Activated B cell treated with CpG ODN at 0.5 μM for 24 hours (primary cell): Measurements from ENCODE around the gene GIMAP8. TPM values are rescaled to one million over a fixed set of nuclear protein-coding genes. Genes with fewer than 3 reads are reported as not detected.
"Not testable (repeated sequence)": the region's sequence is repeated elsewhere in the genome, so short reads cannot be mapped to it uniquely, and the experiment has no call there.

ENCODE experiments used
- ATAC-seq: fragments of 200-7000 bp; cut with Tn5 transposase; one replicate; pipeline ENCODE4 v1.10.0; 2021; ENCODE audit warnings: low read depth, mild to moderate bottlenecking, moderate library complexity
- CTCF ChIA-PET: fragments of 350-600 bp; sonication (Branson Sonifier 250); formaldehyde crosslinking; loops from one replicate; lab custom pipeline; 2021; ENCODE audit warnings: antibody characterized with exemption; lab: Charles Lee
- POLR2A ChIA-PET: fragments of 350-600 bp; sonication (Branson Sonifier 250); formaldehyde crosslinking; loops from one replicate; lab custom pipeline; 2021; ENCODE audit warnings: antibody characterized with exemption; lab: Charles Lee
- DNase-seq: peaks from one replicate; pipeline ENCODE4 v3.0.0; 2022
- H3K27ac Mint-ChIP-seq: one replicate; pipeline ENCODE4 v1.8.0; 2020; ENCODE audit warnings: mixed read lengths
- H3K27me3 Mint-ChIP-seq: one replicate; pipeline ENCODE4 v1.8.0; 2021; ENCODE audit warnings: mixed read lengths
- H3K36me3 Mint-ChIP-seq: one replicate; pipeline ENCODE4 v1.8.0; 2021; ENCODE audit warnings: low read depth, mixed read lengths
- H3K4me1 Mint-ChIP-seq: one replicate; pipeline ENCODE4 v1.8.0; 2021; ENCODE audit warnings: mixed read lengths
- H3K4me3 Mint-ChIP-seq: one replicate; pipeline ENCODE4 v1.8.0; 2020; ENCODE audit warnings: mild to moderate bottlenecking, mixed read lengths
- H3K9me3 Mint-ChIP-seq: one replicate; pipeline ENCODE4 v1.8.0; 2020; ENCODE audit warnings: mixed read lengths
- CTCF ChIP-seq: fragments of 200-600 bp; IDR thresholded peaks from one replicate; pipeline ENCODE4 v1.8.0; 2022; ENCODE audit warnings: antibody characterized with exemption, mild to moderate bottlenecking
- intact Hi-C: fragments of 100-400 bp; cut with micrococcal nuclease; formaldehyde crosslinking; loops from one replicate; pipeline ENCODE4 v1.15.1; 2024
- total RNA-seq: library from RNA; stranded (reverse); gene quantifications from 2 replicates; pipeline ENCODE4 v1.2.3, GENCODE V29; 2022

GIMAP8 gene
- total RNA-seq, 1 donor from 2014 or later = not detected

DNA sequence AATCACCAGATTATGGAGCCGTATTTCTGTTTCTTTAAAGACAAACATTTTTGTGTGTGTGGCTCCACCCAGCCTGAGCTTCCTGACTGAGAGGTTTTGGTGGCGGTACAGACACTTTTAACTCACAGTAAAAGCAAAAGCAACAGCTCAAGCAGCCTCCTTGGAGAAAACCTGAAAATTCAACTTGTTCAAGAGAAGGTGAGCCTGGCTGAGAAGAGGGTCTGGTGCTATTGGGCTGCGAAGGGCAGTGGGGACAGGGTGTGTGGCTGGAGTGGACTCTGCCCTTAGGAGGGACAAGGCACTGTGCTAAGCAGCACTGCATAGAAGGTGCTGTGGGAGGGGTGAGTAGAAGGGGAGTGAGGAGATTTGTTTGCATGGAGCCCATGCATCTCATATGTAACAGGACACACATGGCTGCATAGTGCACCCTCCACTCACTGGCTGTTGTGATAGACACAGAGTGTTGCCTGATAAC is 64.4 kb downstream of the GIMAP8 start, which contains the start of gene GIMAP7:
Gene GIMAP7 (plus strand): TSS at position 125 of the 475 bp plus-strand sequence. CDS start 5,103 bp downstream, outside the sequence.
- ATAC-seq (no peak), DNase-seq (no peak)
- POLR2A ChIA-PET = no interaction called here
- H3K27me3 Mint-ChIP-seq = peaks cover 12% of the 10 kb centered on the region
- H3K36me3 Mint-ChIP-seq = no peaks in the 10 kb centered on the region
- H3K4me1 Mint-ChIP-seq = peaks cover 8% of the 10 kb centered on the region
- peaks cover 2% of the 10 kb centered on the region for H3K9me3 Mint-ChIP-seq
- CTCF ChIA-PET = no interaction called here
- no peak for TF ChIP-seq CTCF
- peak within 1 kb of the TSS; percentile 17 for H3K4me3 Mint-ChIP-seq
- intact Hi-C loops = no loop called here
- no peak within 1 kb of the TSS for H3K27ac Mint-ChIP-seq

GRCh38 chr7:150515248-150516147 is 65.1 kb downstream of the GIMAP8 start:
- Mint-ChIP-seq H3K36me3 (no peaks in the 10 kb centered on the region), H3K4me1 (peaks cover 8% of the 10 kb centered on the region), H3K27me3 (peaks cover 12% of the 10 kb centered on the region), H3K9me3 (no peaks in the 10 kb centered on the region), H3K27ac (no peak overlapping the region), H3K4me3 (no peak overlapping the region)
- ATAC-seq (no peak), DNase-seq (no peak)
- ChIA-PET POLR2A (no interaction called here), CTCF (no interaction called here)
- intact Hi-C loops = no loop called here
- no peak for TF ChIP-seq CTCF

DNA sequence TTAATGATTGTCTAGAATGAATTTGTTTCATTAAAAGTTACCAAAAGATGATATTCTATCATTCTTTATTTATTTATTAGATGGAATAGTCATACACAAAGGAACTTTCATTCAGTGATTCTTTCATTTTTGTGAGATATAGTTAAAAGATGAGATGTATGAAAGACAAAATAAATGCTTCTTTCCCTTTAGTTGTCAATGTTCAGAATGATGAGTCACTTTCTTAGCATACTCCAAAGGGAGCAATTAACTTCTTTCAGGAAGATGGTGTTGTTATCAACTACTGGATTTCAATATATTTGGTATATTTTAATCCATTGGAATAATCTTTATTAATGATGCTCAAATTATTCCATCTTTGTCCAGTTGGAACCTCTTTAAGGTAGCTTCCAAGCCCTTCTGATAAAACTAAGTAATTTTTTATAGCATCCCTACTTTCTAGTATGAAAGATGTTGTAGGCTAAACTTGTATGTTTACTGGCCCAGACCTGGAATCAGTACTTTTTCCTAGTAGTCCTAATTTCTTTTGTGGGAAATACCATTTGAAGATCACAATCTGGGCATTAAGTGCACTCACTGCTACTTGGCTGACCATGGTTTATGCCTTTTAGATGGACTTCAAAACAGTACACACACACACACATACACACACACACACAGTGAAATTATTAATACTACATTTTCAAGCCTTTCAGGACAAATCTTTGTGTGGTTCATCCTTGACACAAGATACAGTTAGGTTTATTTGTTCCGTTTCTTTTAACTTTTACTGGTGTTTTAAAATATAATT is 66.7 kb downstream of the GIMAP8 start:
- H3K4me1 Mint-ChIP-seq = peaks cover 8% of the 10 kb centered on the region
- no peaks in the 10 kb centered on the region for H3K36me3 Mint-ChIP-seq
- no peak overlapping the region for H3K4me3 Mint-ChIP-seq
- DNase-seq (no peak), ATAC-seq (no peak)
- intact Hi-C loops = no loop called here
- H3K9me3 Mint-ChIP-seq = no peaks in the 10 kb centered on the region
- TF ChIP-seq CTCF = no peak
- peaks cover 12% of the 10 kb centered on the region for H3K27me3 Mint-ChIP-seq
- H3K27ac Mint-ChIP-seq = no peak overlapping the region
- CTCF ChIA-PET = no interaction called here
- POLR2A ChIA-PET = no interaction called here

DNA sequence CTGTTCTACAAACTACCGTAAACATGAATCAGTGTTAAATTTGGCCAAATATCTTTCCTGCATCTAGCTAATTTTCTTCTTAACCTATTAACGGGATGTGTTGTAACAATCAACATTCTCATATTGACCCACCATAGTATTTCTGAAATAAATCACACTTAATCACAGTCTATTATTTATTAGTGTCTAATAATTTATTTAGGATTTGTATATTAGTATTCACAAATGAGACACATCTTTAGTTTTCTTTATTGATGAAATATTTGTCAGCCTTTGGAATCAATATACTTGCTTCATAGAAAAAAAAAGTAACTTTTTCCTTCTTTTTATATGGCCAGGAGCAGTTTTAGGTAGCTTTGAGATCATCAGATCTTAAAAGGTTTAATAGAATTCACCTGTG is 68.9 kb downstream of the GIMAP8 start:
- no peak for TF ChIP-seq CTCF
- POLR2A ChIA-PET = no interaction called here
- no peak overlapping the region for H3K4me3 Mint-ChIP-seq
- no peak for DNase-seq
- intact Hi-C loops = no loop called here
- peaks cover 8% of the 10 kb centered on the region for H3K4me1 Mint-ChIP-seq
- no peak for ATAC-seq
- H3K27ac Mint-ChIP-seq = no peak overlapping the region
- no peaks in the 10 kb centered on the region for H3K9me3 Mint-ChIP-seq
- CTCF ChIA-PET = no interaction called here
- peaks cover 8% of the 10 kb centered on the region for H3K27me3 Mint-ChIP-seq
- H3K36me3 Mint-ChIP-seq = no peaks in the 10 kb centered on the region

DNA sequence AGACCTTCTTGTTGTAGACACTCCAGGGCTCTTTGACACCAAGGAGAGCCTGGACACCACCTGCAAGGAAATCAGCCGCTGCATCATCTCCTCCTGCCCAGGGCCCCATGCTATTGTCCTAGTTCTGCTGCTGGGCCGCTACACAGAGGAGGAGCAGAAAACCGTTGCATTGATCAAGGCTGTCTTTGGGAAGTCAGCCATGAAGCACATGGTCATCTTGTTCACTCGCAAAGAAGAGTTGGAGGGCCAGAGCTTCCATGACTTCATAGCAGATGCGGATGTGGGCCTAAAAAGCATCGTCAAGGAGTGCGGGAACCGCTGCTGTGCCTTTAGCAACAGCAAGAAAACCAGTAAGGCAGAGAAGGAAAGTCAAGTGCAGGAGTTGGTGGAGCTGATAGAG is 69.7 kb downstream of the GIMAP8 start:
- H3K4me1 Mint-ChIP-seq = no peaks in the 10 kb centered on the region
- POLR2A ChIA-PET = no interaction called here
- TF ChIP-seq CTCF = no peak
- no peaks in the 10 kb centered on the region for H3K9me3 Mint-ChIP-seq
- no peak for ATAC-seq
- CTCF ChIA-PET = no interaction called here
- no peaks in the 10 kb centered on the region for H3K36me3 Mint-ChIP-seq
- intact Hi-C loops = no loop called here
- no peak overlapping the region for H3K4me3 Mint-ChIP-seq
- H3K27me3 Mint-ChIP-seq = peaks cover 2% of the 10 kb centered on the region
- H3K27ac Mint-ChIP-seq = no peak overlapping the region
- DNase-seq = no peak

DNA sequence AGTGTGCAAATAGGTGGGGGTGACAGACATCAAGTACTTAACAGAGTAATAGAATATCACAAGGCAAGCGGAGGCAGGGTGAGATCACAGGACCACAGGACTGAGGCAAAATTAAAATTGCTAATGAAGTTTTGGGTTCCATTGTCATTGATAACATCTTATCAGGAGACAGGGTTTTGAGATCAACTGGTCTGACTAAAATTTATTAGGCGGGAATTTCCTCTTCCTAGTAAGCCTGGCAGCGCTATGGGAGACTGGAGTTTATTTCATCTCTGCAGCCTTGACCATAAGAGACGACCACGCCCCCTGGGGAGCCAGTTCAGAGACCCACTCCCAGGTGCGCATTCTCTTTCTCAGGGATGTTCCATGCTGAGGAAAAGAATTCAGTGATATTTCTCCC is 72.5 kb downstream of the GIMAP8 start:
- not testable (repeated sequence) for ATAC-seq

More for the DNA sequence above, 72.5 kb downstream of the GIMAP8 start:
- DNase-seq, H3K36me3 Mint-ChIP-seq, POLR2A ChIA-PET, H3K4me3 Mint-ChIP-seq, intact Hi-C loops, H3K27me3 Mint-ChIP-seq, H3K27ac Mint-ChIP-seq, CTCF ChIA-PET, H3K9me3 Mint-ChIP-seq, H3K4me1 Mint-ChIP-seq: not testable (repeated sequence)
